ENCODE data around the gene TBC1D1.

DNA sequence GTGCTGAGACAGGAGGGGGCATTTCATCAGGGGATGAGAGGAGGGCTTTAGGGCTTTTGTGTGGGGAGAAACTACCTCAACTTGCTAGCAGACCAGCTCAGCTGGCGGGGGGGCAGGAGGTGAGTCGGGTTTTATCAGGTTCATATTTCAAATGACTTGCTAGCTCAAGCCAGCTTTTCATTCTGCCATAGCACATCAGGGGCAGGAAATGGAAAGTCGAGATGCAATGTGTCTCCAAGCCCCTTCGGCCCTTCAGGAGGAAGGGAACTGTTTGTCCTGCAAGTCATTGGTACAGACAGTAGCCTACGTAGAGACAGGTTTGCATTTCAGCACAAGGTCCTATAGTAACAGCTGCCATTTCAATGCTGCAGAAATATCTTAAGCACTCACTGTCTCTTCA is 263.4 kb downstream of the TBC1D1 start:
- no peak for TF ChIP-seq CTCF (conservative IDR thresholded peaks at IDR 0.05)
- TF ChIP-seq EZH2 (IDR thresholded peaks at IDR 0.05; ENCODE audit: low read depth), result no peak

Data from PC-9 (cell line).